NT2/D1 (cell line): ENCODE results near the gene LRG1.

Experiments used
- YY1 ChIP-seq: IDR thresholded peaks from 2 replicates; pipeline ENCODE4 v1.6.1; 2011; ENCODE audit not compliant: insufficient read length, insufficient read depth
- ZNF274 ChIP-seq: IDR thresholded peaks from 2 replicates; pipeline ENCODE4 v1.6.1; 2011; ENCODE audit warnings: mild to moderate bottlenecking, low read depth, low read length

DNA sequence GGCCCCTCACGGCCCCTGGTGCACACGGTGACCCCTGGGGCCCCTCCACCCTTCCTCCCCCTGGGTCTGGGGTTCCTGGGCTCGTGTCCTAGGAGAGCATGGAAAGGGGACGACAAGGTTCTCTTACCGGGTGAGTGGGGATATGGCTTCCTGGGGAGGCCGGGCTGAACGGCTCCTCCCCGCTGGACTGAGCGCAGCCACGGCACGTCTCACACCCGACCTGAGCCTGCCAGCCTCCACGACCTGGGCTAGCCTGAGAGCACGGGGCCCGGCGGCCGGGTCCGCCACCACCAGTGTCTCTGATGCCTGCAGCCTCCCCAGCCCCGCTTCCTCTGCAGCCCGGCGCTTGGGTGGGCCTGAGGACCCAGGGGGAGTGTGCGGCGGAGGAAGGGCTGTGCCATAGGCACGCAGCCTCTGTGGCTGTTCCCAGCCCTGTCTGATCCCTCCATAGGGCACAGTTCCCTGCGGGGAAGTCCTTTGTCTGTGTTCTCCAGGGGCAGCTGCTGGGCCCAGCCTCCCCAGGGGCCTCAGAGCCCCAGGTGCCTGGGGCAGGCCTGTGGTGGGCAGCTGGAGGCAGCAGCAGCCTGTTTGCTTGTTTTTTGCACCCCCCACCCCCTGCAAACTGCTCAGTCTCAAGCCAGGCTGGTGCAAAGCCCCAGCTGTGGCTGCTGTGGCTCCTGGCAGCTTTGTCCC is 36.6 kb downstream of the LRG1 start:
- TF ChIP-seq YY1 (no peak), ZNF274 (no peak)
